GM18861 (cell line): ENCODE measurements around the gene GALNT1.
A peak's percentile ranks its signal among the peaks of the same experiment; 100 is the strongest.

Experiments used
- ATAC-seq: cut with Tn5 transposase; IDR thresholded peaks from one replicate; pipeline ENCODE4 v1.9.1; 2021; ENCODE audit not compliant: unreplicated experiment

The GALNT1 gene

DNA sequence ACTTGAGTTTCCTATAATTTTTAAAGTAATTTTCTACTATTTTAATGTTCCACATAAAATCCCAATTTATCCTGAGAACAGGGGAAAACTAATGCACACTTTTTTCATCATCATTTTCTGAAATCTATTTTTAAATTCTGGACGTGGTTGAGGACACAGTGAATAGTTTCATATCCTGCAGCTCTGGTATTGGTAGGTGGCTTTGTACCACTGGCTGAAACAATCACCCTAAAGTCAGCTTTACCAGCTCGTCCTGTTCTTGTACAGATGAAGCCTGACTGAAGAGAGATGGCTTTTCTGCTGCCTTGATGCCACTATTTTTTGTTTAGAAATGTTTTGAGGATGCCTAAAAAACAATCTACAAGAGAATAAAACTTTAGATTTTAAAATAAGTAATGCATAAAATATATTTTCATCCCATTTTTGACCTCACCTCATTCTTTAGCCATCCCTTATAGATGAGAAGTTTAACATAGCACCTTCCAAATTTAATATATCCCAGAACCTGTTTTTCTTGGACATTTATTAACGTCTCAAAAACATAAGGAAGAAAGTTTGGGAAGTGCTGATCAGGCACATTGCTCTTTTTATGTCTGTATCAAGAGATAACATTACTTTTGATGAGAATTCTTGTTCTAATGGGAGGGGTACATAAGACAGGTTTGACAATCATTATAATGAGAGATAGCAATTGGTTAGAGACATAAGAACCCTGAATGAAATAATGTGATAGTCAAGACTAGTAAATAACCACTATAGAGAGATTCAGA lies 80.9 kb downstream of the GALNT1 start:
- peak; percentile 80 for ATAC-seq

DNA sequence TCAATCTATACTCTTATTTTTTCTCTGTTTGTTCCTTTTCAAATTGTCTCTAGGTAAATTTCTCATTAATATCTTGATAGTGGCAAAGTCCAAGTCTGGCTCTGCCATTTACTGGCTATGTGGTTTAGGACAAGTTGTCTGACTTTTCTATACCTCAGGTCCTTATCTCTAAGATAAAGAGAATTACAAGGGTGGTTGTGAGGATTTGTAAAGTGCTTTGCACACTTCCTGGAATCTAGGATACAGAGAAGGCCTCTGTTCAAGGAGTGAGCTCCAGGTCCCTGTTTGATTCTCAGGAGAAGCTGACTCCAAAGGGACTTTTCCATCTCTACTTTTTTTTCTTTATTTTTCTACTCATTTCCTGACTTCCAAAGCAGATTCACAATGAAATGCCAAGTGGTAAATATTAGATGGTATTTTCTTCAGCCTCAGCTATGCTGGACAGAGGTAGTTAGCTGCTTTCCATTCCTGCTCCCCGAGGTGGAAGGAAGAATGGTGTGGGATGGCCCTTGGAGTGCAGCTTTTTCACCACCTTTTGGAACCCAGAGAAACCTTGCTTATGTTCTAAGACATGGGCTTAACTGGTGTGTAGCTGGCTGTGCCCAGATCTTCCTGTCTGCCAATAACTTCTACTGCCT lies 90.5 kb downstream of the GALNT1 start:
- no peak for ATAC-seq

DNA sequence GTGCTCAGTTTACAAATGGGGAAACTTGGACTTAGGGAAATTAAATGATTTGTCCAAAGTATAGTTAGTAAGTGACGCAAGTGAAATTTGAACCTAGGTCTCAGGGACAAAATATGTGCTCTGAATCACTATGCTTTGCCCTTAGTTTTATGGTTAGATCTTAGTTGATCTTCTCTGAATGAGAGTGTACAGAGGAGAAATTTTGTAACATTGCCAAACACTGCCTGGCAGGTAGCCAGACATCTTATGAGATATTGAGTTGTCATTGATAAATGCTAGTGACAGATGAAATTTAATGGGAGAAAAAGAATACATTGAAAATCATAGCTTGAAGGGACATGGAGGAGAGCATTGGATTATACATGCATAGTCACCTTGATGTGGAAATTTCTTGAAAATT lies 91.4 kb downstream of the GALNT1 start:
- no peak for ATAC-seq

DNA sequence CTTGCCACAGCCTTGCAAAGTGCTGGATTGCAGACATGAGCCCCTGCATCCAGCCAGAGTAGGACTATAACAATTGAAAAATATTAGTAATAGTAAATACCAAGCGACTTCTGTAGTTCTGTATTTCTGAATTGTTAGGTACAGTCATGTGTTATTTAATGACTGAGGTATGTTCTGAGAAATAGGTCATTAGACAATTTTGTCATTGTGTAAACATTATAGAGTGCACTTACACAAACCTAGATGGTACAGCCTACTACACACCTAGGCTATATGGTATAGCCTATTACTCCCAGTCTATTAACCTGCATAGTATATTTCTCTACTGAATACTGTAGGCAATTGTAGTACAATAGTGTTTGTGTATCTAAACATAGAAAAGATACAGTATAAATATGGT lies 92.1 kb downstream of the GALNT1 start:
- ATAC-seq, result no peak

DNA sequence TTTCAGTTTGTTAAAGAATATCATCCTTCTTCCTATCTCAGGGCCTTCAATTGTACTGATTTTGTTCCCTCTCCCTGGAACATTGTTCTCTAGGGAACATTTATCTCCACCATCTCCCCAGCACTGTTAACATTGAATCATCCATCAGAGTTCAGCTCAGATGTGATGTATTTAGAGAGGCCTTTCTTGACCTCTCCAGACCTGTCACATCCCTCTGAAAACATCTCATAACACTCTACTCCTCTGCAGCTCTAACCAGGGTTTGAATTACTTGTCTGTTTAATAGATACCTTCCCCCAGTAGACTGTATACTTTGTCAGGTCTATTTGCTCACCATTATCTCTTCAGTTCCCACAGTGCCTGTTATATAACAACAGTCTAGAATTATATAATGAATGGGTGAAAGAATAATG lies 98.6 kb downstream of the GALNT1 start:
- ATAC-seq, result no peak

DNA sequence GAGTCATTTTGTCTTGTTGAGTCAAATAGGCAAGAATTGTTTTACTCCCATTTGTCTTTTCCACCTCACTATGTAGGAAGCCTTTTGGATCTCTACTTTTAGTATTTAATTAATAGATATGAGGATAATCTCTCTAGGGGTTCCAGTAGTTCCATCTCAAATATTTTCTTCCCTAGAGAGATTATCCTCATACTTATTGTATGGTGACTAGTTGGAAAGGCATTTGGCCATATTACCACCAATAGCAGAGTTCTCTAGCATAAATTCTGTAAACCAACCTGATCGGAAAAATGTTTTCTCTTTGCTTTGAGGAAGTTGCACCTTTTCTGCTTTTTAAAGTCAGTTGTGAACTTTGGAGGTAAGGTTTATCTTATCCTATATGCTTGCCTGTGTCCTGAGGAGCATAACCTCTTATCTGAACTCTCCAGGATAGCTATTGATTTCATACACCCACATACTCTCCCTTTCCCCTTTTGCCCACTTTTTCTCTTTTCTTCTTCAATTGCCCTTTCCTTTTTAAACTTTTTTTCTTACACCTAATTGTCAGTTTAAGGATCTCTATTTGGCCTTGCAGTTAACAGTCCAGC lies 100.8 kb downstream of the GALNT1 start:
- no peak for ATAC-seq

DNA sequence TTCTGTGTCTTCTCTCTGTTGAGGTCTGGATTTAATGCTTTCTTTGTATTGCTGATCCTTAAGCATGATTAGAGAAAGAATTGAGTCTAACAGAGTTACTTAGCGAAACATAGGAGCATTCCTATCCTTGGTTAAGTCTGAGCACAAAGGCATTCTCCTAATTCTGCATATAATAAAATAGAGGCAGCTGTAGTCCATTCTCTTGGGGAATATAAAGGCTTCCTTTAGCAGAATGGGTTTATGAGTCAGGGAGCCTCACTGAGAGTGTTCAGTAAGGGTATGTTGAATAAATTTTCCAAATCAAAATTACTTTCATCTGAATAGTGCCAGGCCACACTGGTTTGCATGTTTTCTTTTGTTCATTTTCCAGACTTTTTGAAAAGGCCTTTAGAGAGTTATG lies 101.5 kb downstream of the GALNT1 start:
- ATAC-seq, result no peak

DNA sequence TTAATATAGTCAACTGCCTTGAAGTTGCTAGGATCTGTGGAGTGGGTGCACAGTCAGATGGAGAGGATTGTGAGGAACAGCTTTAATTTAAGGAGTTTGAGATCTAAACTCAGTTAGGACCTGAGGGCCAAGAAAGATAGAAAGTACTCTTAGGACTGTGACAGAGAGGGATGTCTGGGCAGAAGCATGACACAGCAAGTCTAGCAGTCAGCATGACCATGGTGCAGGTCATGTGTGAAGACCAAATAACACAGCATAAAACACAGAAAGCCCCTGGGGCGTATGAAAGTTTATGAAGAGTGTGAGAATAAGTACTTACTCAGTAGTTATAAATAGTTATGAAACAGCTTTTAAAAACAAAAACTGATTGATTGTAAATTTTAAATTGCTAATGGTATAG lies 107.2 kb downstream of the GALNT1 start:
- ATAC-seq, result peak; percentile 88

DNA sequence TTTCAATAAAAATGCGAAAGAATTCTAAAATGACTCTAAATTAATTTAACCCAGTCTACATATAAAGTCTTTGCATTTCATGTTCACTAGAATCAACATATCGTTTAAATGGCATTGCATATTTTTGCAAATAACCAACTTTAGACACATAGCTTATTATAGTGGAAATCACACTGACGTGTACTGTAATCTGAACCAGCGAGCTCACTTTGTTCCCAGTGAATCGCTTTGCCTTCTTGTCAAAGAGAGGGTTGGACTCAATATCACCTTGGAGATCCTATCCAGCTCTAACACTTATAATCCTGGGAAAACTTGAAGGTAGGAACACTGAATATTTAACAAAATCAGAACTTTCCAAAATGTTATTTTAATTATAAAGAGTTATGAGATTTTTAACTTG lies 108.2 kb downstream of the GALNT1 start:
- no peak for ATAC-seq

DNA sequence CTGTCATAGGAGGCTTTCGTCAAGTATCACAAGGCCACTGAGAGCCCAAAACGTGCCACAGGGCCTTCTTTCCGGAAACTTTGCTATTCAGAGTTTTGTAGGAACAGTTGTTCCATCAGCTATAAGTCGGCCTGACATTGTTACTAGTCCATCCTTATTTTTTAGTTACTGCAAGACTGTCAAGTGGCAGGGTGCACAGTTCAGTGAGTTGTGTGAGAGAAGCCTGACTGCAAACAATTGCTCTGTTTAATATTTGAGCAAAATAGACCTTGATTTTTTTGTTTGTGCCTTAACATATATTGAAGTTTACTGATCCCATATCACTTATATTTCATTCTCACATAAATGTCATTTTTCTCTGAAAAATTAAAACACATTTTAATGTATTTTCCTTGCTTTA lies 110.1 kb downstream of the GALNT1 start:
- no peak for ATAC-seq

DNA sequence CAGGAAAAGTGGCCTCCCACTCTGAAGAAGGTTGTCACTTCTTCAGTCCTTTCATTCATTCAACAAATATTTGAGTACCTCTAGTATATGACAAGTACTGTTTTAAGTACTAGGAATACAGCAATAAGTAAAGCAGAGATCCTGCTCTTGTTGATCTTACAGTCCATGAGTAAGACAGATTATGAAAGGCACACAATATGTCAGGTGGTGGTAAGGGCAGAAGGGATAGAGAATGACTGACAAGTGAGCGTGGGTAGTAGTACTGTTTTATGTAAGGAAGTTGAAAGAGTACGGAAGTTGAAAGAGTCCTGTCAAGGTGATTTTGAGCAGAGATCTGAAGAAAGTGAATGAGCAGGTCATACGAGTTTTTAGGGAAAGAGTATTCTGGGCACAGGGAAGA lies 111.3 kb downstream of the GALNT1 start:
- ATAC-seq, result no peak

DNA sequence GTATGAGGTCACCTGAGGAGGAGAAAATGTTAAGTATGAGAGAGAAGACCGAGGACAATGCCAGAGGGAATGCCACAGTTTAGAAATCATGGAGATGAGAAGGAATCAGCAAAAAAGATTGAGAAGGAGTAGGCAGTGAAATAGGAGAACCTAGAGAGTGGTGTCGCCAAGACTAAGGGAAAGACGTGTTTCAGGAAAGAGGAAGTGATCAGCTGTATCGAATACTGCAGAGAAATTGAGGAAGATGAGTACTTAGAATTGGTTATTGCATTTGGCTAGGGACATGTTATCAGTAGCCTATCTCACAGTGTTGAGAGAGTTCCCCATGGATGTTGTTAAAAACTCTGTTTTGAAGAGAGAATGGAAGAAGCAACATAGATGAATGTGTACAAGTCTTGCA lies 112.3 kb downstream of the GALNT1 start:
- ATAC-seq, result no peak

DNA sequence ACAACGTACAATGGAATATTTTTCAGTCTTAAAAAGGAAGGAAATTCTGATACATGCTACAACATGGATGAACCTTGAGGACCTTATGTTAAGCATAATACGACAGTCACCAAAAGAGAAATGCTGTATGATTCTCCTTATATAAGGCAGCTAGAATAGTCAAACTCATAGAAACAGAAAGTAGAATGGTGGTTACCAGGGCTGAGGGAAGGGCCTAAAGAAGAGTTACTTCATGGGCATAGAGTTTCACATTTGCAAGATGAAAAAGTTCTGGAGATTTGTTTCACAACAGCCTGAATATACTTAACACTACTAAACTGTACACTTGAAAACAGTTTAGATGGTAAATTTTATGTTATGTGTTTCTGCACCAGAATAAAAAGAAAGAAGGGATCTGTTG lies 113.3 kb downstream of the GALNT1 start:
- no peak for ATAC-seq

DNA sequence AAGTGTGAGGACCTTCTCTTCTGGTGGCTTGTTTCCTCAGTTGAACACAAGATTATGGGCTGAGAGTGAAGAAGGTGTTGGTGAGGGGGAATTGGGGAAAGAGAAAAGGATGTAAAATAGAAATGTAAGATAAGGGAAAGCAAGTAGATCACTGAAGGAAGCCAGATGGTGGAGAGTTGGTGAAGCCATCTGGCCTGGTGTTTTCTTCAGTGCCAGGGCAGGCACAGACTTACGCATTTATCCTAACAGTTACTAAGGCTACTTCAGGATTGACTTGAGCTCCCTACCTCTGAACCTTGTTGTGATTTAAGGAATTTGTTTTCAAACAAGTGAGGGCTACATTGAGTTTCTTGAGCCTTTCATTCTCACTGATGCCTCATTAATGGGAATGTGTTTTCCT lies 113.8 kb downstream of the GALNT1 start:
- no peak for ATAC-seq

DNA sequence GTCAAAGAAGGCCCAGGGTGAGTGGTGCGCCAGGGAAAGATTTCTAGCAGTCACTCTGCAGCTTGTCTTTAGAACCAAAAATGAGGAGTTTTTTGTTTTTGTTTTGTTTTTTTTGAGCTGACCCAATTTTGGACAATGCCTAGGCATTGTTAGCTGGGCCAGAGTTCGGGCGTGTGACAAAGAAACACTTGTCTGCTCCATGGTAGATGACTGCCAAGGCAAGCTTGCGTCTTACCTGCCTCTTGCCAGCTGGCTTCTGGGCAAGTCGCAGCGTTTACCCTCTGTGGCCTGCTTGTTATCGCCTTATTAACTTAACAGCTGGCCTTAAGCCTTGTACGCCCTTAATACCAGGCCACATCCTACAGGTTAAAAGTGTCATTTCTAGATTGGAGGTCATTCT lies 114.3 kb downstream of the GALNT1 start:
- ATAC-seq, result no peak

DNA sequence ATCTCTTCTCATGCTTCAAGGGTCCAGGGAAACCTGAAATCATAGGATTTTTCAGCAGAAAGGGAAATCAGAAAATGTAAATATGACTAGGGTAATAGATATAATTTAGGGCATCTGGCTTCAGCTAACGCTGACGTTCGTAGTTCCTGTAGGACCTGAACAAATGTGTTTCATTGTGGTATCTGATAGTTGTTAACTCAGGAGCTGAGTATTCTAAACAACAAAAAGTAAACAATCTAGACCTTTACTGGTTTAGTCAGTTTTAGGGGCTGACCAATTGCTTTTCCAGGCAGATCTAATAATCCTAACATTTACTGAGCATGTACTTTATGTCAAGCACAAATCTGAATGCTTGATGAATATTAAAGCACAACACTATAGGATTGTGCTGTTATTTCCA lies 114.8 kb downstream of the GALNT1 start:
- ATAC-seq, result no peak

DNA sequence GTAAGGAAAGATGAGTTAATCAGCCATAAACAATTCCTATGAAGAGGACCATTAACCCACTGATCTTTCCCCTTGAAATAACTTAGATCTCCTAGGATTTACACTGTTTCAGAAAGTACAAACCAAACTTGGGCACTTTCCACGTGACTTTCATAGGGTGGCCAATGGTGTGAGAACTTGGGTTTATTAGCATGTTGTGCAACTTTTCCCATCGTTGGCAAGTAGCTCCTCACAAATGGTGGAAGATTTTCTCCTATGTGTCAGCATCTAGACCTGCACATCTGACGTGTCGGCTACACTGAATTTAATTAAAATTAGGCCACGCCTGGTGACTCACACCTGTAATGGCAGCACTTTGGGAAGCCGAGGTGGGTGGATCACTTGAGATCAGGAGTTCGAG lies 116.3 kb downstream of the GALNT1 start:
- no peak for ATAC-seq

DNA sequence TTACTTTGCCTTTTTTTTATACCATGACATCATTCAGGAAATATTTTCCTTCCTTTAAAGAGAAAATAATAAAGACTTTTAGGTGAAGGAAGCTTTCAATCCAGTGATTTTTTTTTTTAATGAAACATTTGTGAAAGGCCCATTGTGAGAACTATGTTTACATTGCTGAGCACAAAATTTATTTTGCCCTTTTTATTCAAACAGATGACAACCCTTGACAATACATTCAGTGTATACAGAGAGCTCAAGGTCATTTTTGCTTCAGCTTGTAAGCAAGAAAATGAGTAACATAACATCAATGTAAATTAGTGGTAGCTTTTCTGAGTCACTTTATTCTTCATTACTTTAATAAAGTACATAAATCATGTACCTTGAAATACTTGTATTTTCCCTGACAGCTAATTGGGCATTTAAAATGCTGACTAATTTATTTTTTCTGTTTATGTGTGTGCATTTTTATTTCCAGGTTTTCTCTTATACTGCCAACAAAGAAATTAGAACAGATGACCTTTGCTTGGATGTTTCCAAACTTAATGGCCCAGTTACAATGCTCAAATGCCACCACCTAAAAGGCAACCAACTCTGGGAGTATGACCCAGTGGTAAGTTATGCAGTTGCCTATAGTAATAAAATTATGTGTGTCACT lies 121.6 kb downstream of the GALNT1 start:
- no peak for ATAC-seq

DNA sequence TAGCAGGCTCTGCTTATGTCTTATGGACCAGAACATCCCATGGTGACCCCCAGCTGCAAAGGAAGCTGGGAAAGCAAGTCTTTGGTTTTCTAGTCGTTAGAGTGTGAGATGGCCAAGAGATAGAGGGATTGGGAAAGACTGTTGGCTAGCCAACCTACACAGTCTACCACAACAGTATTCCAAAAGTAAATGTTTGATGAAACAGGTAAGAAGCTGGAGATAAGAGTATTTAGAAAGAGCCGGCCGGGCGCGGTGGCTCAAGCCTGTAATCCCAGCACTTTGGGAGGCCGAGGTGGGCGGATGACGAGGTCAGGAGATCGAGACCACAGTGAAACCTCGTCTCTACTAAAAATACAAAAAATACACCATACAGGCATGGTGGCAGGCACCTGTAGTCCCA lies 124.4 kb downstream of the GALNT1 start:
- no peak for ATAC-seq

DNA sequence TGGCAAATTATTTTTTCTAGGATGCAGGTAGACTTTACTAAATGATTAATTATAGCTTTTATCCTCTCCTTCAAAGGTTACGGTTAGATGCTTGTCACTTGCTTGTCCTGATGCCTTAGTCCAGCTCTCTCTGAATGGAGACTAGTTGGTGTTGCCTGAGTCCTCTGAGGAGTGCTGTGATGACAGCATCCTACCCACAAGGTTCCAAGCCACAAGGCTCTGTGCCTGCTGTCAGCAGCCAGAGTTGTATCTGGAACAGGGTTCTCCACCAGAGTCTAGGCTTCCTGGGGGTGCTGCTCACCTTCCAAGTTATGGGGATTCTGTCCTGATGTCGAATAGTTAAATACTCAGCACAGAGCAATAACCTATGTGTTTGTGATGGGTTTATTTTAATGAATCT lies 125.7 kb downstream of the GALNT1 start:
- no peak for ATAC-seq

DNA sequence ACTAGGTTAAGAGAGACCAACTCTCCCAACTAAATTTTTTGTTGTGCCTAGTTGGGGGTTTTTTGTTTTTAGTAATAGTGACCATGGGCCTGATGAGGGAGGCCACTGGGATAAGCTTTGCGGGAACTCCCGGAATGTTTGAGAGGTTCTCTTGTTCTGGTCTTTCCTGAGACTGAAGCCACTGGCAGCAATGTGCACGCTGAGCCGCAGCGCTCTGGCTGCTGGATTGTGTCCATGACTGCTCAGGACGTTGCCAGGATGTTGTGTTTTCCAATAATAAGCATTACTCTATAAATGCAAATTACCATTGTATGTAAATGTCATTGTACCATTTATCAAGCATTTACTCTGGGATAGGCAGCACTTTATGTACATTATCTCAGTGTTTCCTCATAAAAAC lies 126.1 kb downstream of the GALNT1 start:
- ATAC-seq, result no peak

DNA sequence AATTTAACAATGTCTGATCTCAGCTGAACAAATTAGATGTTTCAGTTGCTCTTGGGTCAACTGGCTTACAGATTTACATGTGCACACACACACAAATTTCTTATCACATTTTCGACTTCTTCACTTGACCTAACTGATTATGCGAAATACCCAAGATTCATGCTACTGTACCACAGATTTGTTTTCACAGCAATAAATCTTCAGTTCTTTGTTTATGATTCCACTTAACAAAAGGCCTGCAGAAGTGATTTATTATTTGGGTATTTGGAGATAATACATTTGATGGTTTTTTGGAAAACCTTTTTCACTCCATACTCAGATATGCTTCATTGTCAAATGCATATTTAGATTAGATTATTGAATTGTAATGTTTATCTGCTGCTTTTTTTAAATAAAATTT lies 129.0 kb downstream of the GALNT1 start:
- no peak for ATAC-seq
